A673 (cell line): ENCODE data around the gene LEF1. TPM values are rescaled to one million over a fixed set of nuclear protein-coding genes. Genes with fewer than 3 reads are reported as not detected.

Experiments used
- BruUV-seq: library from RNA; stranded (reverse); fragments of 400-500 nt; replicated peaks from 2 replicates; lab custom pipeline; 2021; lab: Mats Ljungman, UMichigan
- CTCF ChIA-PET: fragments of 300-600 bp; sonication (Branson Sonifier 250); formaldehyde crosslinking; loops from one replicate; lab custom pipeline; 2022; ENCODE audit warnings: antibody characterized with exemption; lab: Charles Lee
- POLR2A ChIA-PET: fragments of 300-600 bp; sonication (Branson Sonifier 250); formaldehyde crosslinking; loops from one replicate; lab custom pipeline; 2022; ENCODE audit warnings: antibody characterized with exemption; ENCODE audit not compliant: low non-redundant PET; lab: Charles Lee
- DNase-seq: peaks from one replicate; pipeline ENCODE4 v3.0.0-alpha.2; 2015; ENCODE audit warnings: low spot score
- H3K27ac ChIP-seq: fragments of 200-600 bp; sonication (generic); 2 replicates; pipeline ENCODE4 v1.5.1; 2016; ENCODE audit warnings: mixed run types, low read depth, mild to moderate bottlenecking, mixed read lengths, antibody characterized with exemption, low read length; ENCODE audit not compliant: poor library complexity, severe bottlenecking
- H3K27me3 ChIP-seq: fragments of 200-600 bp; sonication (generic); replicated peaks from 2 replicates; pipeline ENCODE4 v1.6.1; 2017; ENCODE audit warnings: mixed run types, low read depth, mild to moderate bottlenecking, mixed read lengths, antibody characterized with exemption, low read length; ENCODE audit not compliant: insufficient read depth, poor library complexity
- H3K36me3 ChIP-seq: fragments of 200-600 bp; sonication (generic); 2 replicates; pipeline ENCODE4 v1.6.1; 2016; ENCODE audit warnings: mixed run types, mild to moderate bottlenecking, mixed read lengths, antibody characterized with exemption, low read length; ENCODE audit not compliant: insufficient read depth, poor library complexity, severe bottlenecking
- H3K4me1 ChIP-seq: fragments of 200-600 bp; sonication (generic); 2 replicates; pipeline ENCODE4 v1.6.1; 2017; ENCODE audit warnings: mixed run types, mild to moderate bottlenecking, mixed read lengths, antibody characterized with exemption, low read length; ENCODE audit not compliant: insufficient read depth, poor library complexity, severe bottlenecking
- H3K4me3 ChIP-seq: fragments of 200-600 bp; sonication (generic); 2 replicates; pipeline ENCODE4 v1.5.1; 2016; ENCODE audit warnings: low read depth, mixed run types, mild to moderate bottlenecking, mixed read lengths, low read length; ENCODE audit not compliant: poor library complexity, severe bottlenecking
- H3K9me3 ChIP-seq: fragments of 200-600 bp; sonication (generic); 2 replicates; pipeline ENCODE4 v1.6.1; 2016; ENCODE audit warnings: mixed run types, low read depth, mild to moderate bottlenecking, mixed read lengths, antibody characterized with exemption, low read length; ENCODE audit not compliant: poor library complexity, severe bottlenecking
- EZH2 ChIP-seq: fragments of 200-600 bp; sonication (generic); IDR thresholded peaks from 2 replicates; pipeline ENCODE4 v1.6.1; 2017; ENCODE audit warnings: borderline replicate concordance, low read depth, mild to moderate bottlenecking, mixed read lengths, antibody characterized with exemption, low read length; ENCODE audit not compliant: poor library complexity, severe bottlenecking
- intact Hi-C: fragments of 100-400 bp; cut with micrococcal nuclease; formaldehyde crosslinking; loops from one replicate; pipeline ENCODE4 v1.10.0; 2022; ENCODE audit not compliant: unreplicated experiment
- total RNA-seq: library from RNA; stranded (reverse); gene quantifications from 2 replicates; pipeline ENCODE4 v1.2.3, GENCODE V29; 2021
- TF ChIP-seq, protein P1 (sequence below): fragments of 300-800, 200-600 bp; sonication (generic); conservative IDR thresholded peaks from 2 replicates; pipeline ENCODE4 v1.5.1; 2017; ENCODE audit warnings: low read depth, mild to moderate bottlenecking, antibody characterized with exemption, low read length, moderate library complexity, mixed read lengths

LEF1 gene
- total RNA-seq, 1 experiment from 2014 or later, result 2.5 TPM

DNA sequence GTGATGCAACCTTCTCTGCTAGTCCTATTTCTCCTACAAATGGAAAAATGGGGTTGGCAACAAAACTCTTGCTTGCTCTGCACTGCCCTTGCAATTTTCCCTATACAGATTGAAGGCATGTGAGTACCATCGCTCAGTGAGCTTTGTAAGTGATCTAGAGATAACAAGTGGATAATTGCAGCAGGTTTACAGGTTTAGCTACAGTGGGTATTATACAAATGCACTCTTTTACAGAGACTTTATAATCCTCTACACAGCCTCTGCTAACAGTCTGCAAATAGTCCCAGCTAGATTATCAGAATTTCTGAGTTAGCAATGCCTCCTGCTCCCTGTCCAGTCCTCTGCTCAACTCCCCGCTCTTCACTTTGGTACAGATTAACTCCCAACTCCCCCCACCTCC is 11.1 kb downstream of the LEF1 start:
- TF ChIP-seq, protein P1, sequence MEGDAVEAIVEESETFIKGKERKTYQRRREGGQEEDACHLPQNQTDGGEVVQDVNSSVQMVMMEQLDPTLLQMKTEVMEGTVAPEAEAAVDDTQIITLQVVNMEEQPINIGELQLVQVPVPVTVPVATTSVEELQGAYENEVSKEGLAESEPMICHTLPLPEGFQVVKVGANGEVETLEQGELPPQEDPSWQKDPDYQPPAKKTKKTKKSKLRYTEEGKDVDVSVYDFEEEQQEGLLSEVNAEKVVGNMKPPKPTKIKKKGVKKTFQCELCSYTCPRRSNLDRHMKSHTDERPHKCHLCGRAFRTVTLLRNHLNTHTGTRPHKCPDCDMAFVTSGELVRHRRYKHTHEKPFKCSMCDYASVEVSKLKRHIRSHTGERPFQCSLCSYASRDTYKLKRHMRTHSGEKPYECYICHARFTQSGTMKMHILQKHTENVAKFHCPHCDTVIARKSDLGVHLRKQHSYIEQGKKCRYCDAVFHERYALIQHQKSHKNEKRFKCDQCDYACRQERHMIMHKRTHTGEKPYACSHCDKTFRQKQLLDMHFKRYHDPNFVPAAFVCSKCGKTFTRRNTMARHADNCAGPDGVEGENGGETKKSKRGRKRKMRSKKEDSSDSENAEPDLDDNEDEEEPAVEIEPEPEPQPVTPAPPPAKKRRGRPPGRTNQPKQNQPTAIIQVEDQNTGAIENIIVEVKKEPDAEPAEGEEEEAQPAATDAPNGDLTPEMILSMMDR, result no peak
- no peak for TF ChIP-seq EZH2
- no TSS peak for BruUV-seq
- ChIA-PET POLR2A (no interaction called here), CTCF (no interaction called here)
- no peaks in the 10 kb centered on the region for H3K9me3 ChIP-seq
- no peaks in the 10 kb centered on the region for H3K36me3 ChIP-seq
- H3K4me1 ChIP-seq, result no peaks in the 10 kb centered on the region
- no peak overlapping the region for H3K27ac ChIP-seq
- no peak for DNase-seq
- intact Hi-C loops, result loop anchor here (10.0 kb wide), 1 partner anchor 317 kb away; no protein-coding TSS in a partner anchor
- H3K4me3 ChIP-seq, result no peak overlapping the region
- H3K27me3 ChIP-seq, result peaks cover 40% of the 10 kb centered on the region

DNA sequence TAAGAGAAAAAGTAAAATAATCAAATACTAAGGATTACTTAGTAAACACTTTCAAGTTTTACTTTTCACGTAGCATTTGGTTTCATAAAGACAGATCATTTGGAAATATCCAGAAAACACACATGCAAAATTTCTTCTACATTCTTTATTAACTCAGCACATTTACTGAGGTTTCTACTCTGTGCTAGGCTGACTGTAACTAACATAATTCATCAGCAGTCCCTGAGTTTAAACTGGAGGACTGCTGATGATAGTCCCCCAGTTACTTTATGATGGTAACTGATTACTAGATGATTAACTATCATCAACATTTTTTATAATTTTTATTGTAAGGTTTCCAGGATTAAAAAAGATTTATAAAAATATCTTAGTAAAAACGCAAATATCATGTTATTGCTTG is 12.3 kb downstream of the LEF1 start:
- intact Hi-C loops, result loop anchor here (10.0 kb wide), 1 partner anchor 318 kb away; no protein-coding TSS in a partner anchor
- no peaks in the 10 kb centered on the region for H3K9me3 ChIP-seq
- no peak overlapping the region for H3K4me3 ChIP-seq
- ChIA-PET POLR2A (no interaction called here), CTCF (interaction anchor here (0.6 kb wide), 1 partner anchor 359 kb away, joined by 6 read pairs; no protein-coding TSS in a partner anchor)
- no peak for TF ChIP-seq EZH2
- TF ChIP-seq, protein P1, result no peak
- H3K36me3 ChIP-seq, result no peaks in the 10 kb centered on the region
- no peaks in the 10 kb centered on the region for H3K4me1 ChIP-seq
- H3K27ac ChIP-seq, result no peak overlapping the region
- BruUV-seq, result no TSS peak
- DNase-seq, result no peak
- H3K27me3 ChIP-seq, result peaks cover 29% of the 10 kb centered on the region

DNA sequence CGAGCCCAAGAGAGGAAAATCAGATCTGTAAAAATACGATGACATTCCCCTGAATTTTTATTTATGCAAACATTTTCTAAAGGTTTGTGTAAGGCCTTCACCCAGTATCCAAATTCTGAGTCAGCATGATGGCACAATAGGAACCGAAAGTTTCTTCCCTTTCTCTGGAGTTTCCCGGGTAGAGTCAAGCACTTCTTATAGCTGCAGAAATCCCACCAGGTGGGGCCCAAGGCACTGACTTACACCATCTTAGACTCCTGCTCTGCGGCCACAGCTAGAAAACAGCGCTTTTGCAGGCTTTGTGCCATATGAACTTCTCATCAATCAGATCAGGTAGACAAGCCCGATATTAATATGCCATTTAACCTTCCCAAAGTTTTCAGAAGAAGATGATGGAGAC is 13.4 kb downstream of the LEF1 start:
- H3K4me3 ChIP-seq, result no peak overlapping the region

More for the DNA sequence above, 13.4 kb downstream of the LEF1 start:
- DNase-seq, result no peak
- intact Hi-C loops, result loop anchor here (10.0 kb wide), 1 partner anchor 319 kb away; no protein-coding TSS in a partner anchor
- Histone ChIP-seq H3K9me3 (no peaks in the 10 kb centered on the region), H3K27ac (no peak overlapping the region), H3K36me3 (no peaks in the 10 kb centered on the region), H3K27me3 (peaks cover 20% of the 10 kb centered on the region), H3K4me1 (no peaks in the 10 kb centered on the region)
- TF ChIP-seq, protein P1, result no peak
- no peak for TF ChIP-seq EZH2
- POLR2A ChIA-PET, result no interaction called here
- CTCF ChIA-PET, result no interaction called here
- BruUV-seq, result no TSS peak
